K562 (cell line): ENCODE data around the gene C10orf105. TPM values are rescaled to one million over a fixed set of nuclear protein-coding genes. Genes with fewer than 3 reads are reported as not detected.
A peak's percentile ranks its signal among the peaks of the same experiment; 100 is the strongest.

Experiments
- CBX1 ChIP-seq: sonication (generic); IDR thresholded peaks from 2 replicates; pipeline ENCODE4 v1.6.1; 2016; ENCODE audit warnings: antibody characterized with exemption, low read depth, mild to moderate bottlenecking
- DNMT1 ChIP-seq: fragments of 450-650 bp; IDR thresholded peaks from 2 replicates; pipeline ENCODE4 v1.6.1; 2016; ENCODE audit warnings: antibody characterized with exemption, mild to moderate bottlenecking
- EHMT2 ChIP-seq: fragments of 450-650 bp; IDR thresholded peaks from 2 replicates; pipeline ENCODE4 v1.6.1; 2018; ENCODE audit warnings: antibody characterized with exemption
- HMGN3 ChIP-seq: IDR thresholded peaks from 2 replicates; pipeline ENCODE4 v1.6.1; 2011; ENCODE audit warnings: borderline replicate concordance, low read depth, mild to moderate bottlenecking, mixed read lengths, low read length; ENCODE audit not compliant: insufficient read length; ENCODE audit errors: extremely low read depth
- ID3 ChIP-seq, 2 experiments: fragments of 250-450 bp in 1 of 2; fragments of 450-650 bp in 1 of 2; sonication (Bioruptor Pico) in 1 of 2; IDR thresholded peaks; 2 replicates each; pipeline versions ENCODE4 v1.6.1 to v1.8.0; 2016 to 2021; ENCODE audit warnings: mild to moderate bottlenecking in 2 of 2, moderate library complexity in 2 of 2, missing compliant biosample characterization in 1 of 2, missing genetic modification characterization in 1 of 2
- IRF1 ChIP-seq: sonication (generic); formaldehyde crosslinking; IDR thresholded peaks from 2 replicates; pipeline ENCODE4 v1.8.0; 2022; ENCODE audit warnings: missing genetic modification reagents, mild to moderate bottlenecking, borderline replicate concordance
- PRDM10 ChIP-seq: fragments of 450-650 bp; IDR thresholded peaks from 2 replicates; pipeline ENCODE4 v1.6.1; 2018; ENCODE audit not compliant: partially characterized antibody
- RBM14 ChIP-seq: fragments of 200-400 bp; formaldehyde crosslinking; IDR thresholded peaks from 2 replicates; pipeline ENCODE4 v1.6.1; 2018; ENCODE audit warnings: low read depth, mild to moderate bottlenecking, low read length, moderate library complexity, borderline replicate concordance; ENCODE audit not compliant: insufficient read depth
- RBM17 ChIP-seq: fragments of 200-400 bp; formaldehyde crosslinking; IDR thresholded peaks from 2 replicates; pipeline ENCODE4 v1.6.1; 2017; ENCODE audit warnings: low read depth, mild to moderate bottlenecking, low read length, borderline replicate concordance
- SIX5 ChIP-seq, 2 experiments: IDR thresholded peaks; 2 replicates each; pipeline ENCODE4 v1.6.1; 2011; ENCODE audit warnings: low read length in 2 of 2, borderline replicate concordance in 1 of 2, low read depth in 1 of 2, mild to moderate bottlenecking in 1 of 2, moderate library complexity in 1 of 2; ENCODE audit not compliant: insufficient read depth in 1 of 2
- STAT5A ChIP-seq: IDR thresholded peaks from 2 replicates; pipeline ENCODE4 v1.6.1; 2012; ENCODE audit warnings: low read length, inconsistent platforms, borderline replicate concordance
- TFAM ChIP-seq: fragments of 250-450 bp; sonication (Bioruptor Pico); conservative IDR thresholded peaks from 2 replicates; pipeline ENCODE4 v1.5.0; 2021; ENCODE audit warnings: mild to moderate bottlenecking, moderate library complexity
- ZMIZ1 ChIP-seq, 2 experiments: fragments of 150-350 bp in 1 of 2; IDR thresholded peaks; 2 replicates each; pipeline ENCODE4 v1.6.1; 2012 to 2016; ENCODE audit warnings: low read depth in 2 of 2, low read length in 2 of 2, mild to moderate bottlenecking in 1 of 2, moderate library complexity in 1 of 2
- ZNF140 ChIP-seq: fragments of 250-450 bp; sonication (Bioruptor Pico); IDR thresholded peaks from 2 replicates; pipeline ENCODE4 v1.8.0; 2021; ENCODE audit warnings: moderate library complexity, mild to moderate bottlenecking, inconsistent platforms
- ZNF263 ChIP-seq: sonication (generic); formaldehyde crosslinking; IDR thresholded peaks from 2 replicates; pipeline ENCODE4 v1.8.0; 2022; ENCODE audit warnings: mild to moderate bottlenecking, missing genetic modification reagents, borderline replicate concordance
- ZNF444 ChIP-seq: fragments of 250-450 bp; sonication (Bioruptor Pico); IDR thresholded peaks from 2 replicates; pipeline ENCODE4 v1.4.0; 2020; ENCODE audit warnings: mild to moderate bottlenecking, moderate library complexity
- ZNF583 ChIP-seq: fragments of 250-450 bp; sonication (Bioruptor Pico); IDR thresholded peaks from 2 replicates; pipeline ENCODE4 v1.4.0; 2020
- ZNF668 ChIP-seq: fragments of 250-450 bp; sonication (Bioruptor Pico); IDR thresholded peaks from 2 replicates; pipeline ENCODE4 v1.8.0; 2022; ENCODE audit warnings: mild to moderate bottlenecking, inconsistent platforms
- polyA plus RNA-seq, 8 experiments: library from polyadenylated mRNA; depleted of rRNA in 4 of 8; stranded (reverse) in 5 of 8; unstranded in 3 of 8; fragments of >200 nt; fragmentation: Nextera tagmentation in 2 of 8; fragmentation: Illumina TruSeq in 1 of 8; extraction: Ambion mirVana in 2 of 8; extraction: Trizol in 1 of 8; gene quantifications; 2 replicates each; pipeline versions ENCODE4 v1.2.1 to v1.2.3, GENCODE V29; 2011 to 2014; ENCODE audit warnings: inconsistent platforms in 1 of 8, missing spikeins in 1 of 8
- total RNA-seq, 7 experiments: library from RNA; depleted of rRNA in 6 of 7; stranded (reverse); fragments of >200 nt in 6 of 7; fragmentation: Illumina TruSeq in 2 of 7; extraction: Trizol in 2 of 7; gene quantifications; 2 replicates each; pipeline versions ENCODE4 v1.2.1 to v1.2.3, GENCODE V29; 2011 to 2021; ENCODE audit warnings: low replicate concordance in 1 of 7

The C10orf105 gene
- total and polyA plus RNA-seq, 9 of the 15 experiments (the other 6 are each of a cell fraction or from before 2014, with no cell fraction given): 0.03 to 0.25 (median 0.04) TPM; not detected in 3

GRCh38 chr10:71746344-71747037, 26.9 kb upstream of the C10orf105 start (continued):
- TF ChIP-seq ZMIZ1 (IDR thresholded peaks at IDR 0.05; ENCODE audit: low read depth in 2 of 2, low read length in 2 of 2) (no peak), DNMT1 (no peak), ZNF263 (CRISPR knock-in tag) (no peak; the same call in 1 of the 2 replicates), ZNF140 (CRISPR knock-in tag) (no peak), EHMT2 (no peak), PRDM10 (peak; percentile 62), ZNF668 (no peak), RBM14 (no peak), ID3 (CRISPR knock-in tag; IDR thresholded peaks at IDR 0.05) (no peak), ID3 (tag; IDR thresholded peaks at IDR 0.05) (no peak), ZNF583 (peak; percentile 89), SIX5 (IDR thresholded peaks at IDR 0.05; ENCODE audit: borderline replicate concordance in 1 of 2, insufficient read depth in 1 of 2, low read depth in 1 of 2, low read length in 2 of 2) (no peak), RBM17 (no peak), STAT5A (no peak), IRF1 (CRISPR knock-in tag) (no peak), CBX1 (0 out of 2 replicates have a peak, but pooled peaks have one; percentile 51), TFAM (CRISPR knock-in tag) (no peak), ZNF444 (CRISPR knock-in tag) (no peak), HMGN3 (no peak)
